Testis (tissue), 2 donors: ENCODE data around the gene TCF7L2.

Experiments
- POLR2A ChIP-seq: fragments of 450-650 bp; IDR thresholded peaks from one replicate; pipeline ENCODE4 v1.6.1; 2017; ENCODE audit warnings: antibody characterized with exemption, mild to moderate bottlenecking, moderate library complexity
- TF ChIP-seq, protein P1 (sequence below), 3 experiments: fragments of 450-650 bp in 2 of 3; fragments of 200-600 bp in 1 of 3; sonication (generic) in 1 of 3; IDR thresholded peaks; one replicate each; pipeline ENCODE4 v1.5.1; 2016 to 2019; ENCODE audit warnings: antibody characterized with exemption in 3 of 3, mild to moderate bottlenecking in 2 of 3, moderate library complexity in 1 of 3

DNA sequence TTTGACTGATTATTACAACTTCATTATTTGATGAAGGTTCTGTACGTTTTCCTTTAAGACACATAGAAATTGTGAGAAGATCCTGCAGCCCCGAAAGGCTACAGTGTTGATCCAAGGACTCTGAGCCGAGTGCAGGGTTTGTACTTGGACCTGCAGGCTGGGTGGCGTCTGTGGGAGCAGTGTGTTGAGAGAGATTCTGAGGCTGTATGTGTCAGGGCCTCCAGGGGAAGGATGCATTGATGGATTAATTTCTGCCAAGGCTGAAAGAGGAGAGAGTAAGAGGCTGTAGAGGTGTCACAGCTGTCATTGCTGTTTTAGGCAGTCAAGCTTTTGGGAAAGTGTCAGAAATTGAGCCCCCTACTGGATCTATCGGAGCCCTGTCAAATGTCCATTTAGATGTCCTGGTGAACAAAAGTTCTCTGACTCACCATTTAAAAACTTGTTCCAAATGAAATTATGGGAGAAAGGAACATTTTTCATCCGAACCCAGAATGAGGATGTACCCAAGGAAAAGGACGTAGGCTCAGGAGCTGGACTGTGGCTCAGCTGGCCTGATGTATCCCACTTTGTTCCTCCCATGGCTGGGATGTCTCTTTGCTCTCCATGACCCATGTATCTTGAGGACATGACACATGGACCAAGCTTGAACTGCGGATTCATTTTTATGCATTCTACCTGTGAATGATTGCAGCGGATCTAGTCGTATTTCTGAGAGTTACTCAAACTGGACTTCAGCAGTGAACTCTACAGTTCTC is 102.2 kb downstream of the TCF7L2 start:
- TF ChIP-seq, protein P1, sequence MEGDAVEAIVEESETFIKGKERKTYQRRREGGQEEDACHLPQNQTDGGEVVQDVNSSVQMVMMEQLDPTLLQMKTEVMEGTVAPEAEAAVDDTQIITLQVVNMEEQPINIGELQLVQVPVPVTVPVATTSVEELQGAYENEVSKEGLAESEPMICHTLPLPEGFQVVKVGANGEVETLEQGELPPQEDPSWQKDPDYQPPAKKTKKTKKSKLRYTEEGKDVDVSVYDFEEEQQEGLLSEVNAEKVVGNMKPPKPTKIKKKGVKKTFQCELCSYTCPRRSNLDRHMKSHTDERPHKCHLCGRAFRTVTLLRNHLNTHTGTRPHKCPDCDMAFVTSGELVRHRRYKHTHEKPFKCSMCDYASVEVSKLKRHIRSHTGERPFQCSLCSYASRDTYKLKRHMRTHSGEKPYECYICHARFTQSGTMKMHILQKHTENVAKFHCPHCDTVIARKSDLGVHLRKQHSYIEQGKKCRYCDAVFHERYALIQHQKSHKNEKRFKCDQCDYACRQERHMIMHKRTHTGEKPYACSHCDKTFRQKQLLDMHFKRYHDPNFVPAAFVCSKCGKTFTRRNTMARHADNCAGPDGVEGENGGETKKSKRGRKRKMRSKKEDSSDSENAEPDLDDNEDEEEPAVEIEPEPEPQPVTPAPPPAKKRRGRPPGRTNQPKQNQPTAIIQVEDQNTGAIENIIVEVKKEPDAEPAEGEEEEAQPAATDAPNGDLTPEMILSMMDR (IDR thresholded peaks at IDR 0.05): no peak
- TF ChIP-seq POLR2A: no peak
